NCI-H446 (cell line): ENCODE data around the gene EPHA4.
A peak's percentile ranks its signal among the peaks of the same experiment; 100 is the strongest.

ENCODE experiments used
- DNase-seq, 2 experiments: peaks; one replicate each; lab custom pipeline; 2025; lab: John Stamatoyannopoulos, UW

Gene EPHA4

DNA sequence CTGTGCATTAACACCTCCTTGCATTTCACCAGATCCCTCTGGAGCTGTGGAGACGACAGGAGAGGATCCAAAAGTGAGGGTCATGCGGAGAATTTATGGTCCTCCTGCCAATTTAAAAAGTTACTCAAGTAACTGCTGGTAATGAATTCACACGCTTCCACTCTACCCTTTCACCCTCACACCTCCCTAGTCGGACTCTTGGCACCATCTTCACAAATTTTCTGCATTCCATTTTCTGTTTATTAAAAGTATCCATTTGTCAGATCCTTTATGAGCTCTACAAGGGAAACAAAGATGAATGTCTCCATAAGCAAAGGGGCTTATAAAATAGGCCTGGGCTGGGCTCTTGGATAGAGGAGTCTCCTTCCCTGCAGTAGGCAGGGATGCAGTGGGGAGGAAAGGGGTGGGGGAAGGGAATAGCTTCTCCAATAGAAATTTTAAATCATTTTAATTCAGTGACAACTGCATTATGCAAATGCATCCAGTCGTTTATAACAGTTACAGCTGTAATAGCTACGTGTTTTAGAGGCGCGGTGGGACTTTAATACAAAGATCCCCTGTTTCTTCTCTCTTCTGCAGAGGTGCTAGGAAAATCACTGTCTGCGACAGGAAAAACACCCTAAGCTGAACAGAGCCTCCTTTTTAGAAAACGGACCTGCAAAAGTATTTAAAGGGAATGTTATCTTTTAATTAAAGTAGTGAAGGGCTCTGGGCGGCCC is 132.2 kb downstream of the EPHA4 start:
- DNase-seq: no peak

DNA sequence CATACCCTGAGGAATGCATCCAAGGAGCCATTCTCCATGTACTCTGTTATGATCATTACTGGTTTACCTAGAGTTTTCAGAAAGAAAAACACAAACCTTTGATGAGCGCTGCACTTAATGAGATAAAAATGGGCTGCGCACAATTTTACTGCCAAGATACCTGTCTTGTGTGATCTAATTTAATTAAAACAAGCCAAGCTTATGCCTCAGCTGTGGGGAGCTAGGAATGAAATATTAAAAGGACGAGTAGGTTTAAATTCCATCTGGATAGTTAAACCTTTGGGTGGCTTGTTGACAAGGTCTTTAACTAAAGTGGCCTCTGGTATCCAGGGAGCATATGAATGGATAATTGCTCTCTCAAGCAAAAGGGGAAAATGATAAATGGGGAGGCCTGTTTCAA is 135.0 kb downstream of the EPHA4 start:
- no peak for DNase-seq

DNA sequence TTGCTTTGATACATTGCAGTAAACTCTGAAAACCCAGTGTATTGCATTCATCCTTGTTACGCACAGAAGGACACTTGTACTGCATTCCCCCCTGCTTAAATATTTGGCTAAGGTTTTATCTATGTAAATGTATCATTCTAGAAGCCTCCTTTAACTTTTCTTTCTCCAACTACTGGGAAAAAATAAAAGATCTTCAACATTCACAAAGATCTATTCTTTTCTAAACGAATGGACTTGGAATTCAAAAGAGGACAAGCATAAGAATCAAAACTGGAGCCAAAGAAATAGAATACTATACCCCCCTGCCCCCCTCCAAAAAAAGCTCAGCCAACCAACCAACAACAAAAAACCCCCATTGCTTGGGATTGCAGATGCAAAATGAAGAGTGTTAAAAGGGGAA is 136.9 kb downstream of the EPHA4 start:
- no peak for DNase-seq

GRCh38 chr2:221434142-221434541 is 138.0 kb downstream of the EPHA4 start:
- DNase-seq: no peak

GRCh38 chr2:221431477-221431876 is 140.6 kb downstream of the EPHA4 start:
- DNase-seq: peak in 1 of 2 experiments; percentile 28

- DNase-seq: peak; percentile 96 to 100
These were observed 142.2 kb downstream of the EPHA4 start for GRCh38 chr2:221429741-221430491.

- no peak for DNase-seq
These were observed 143.2 kb downstream of the EPHA4 start for GRCh38 chr2:221428896-221429295.

DNA sequence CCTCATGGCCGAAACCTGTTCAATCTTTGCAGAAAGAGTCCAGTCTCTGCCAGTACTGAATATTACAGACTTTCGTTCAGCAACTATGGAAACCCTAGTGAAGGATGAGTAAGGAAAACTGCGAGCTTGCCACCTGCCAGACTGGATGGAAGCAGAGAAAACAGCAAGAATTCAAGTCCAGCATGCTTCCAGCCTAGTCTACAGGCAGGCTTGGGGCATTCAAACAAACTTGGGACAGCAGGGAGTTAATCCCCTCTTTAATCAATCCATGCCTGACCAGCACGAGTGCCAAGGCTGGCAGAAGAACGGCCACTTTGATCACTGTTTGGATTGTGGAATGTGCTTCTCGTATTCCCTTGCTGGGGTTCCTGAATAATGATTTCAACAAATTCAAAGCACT is 145.2 kb downstream of the EPHA4 start:
- peak in 1 of 2 experiments; percentile 82 for DNase-seq

DNA sequence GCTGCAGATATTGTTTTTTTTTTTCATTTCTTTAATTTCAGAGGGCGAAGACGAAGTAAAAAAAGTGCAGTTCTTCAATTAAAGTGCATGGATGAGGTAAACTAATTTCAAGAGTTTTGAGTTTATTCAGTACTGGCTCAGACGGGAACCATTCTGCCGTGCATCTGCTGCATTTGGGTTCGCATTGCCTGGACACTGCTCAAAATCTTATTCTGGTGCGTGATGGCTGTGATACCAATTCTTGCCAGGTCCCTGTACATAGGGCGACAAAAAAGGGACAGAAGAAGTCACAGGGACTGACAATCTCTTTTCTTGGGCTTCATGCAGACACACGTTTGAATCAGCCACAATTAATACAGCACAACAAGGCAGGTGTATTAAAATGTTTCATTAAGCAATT is 146.2 kb downstream of the EPHA4 start:
- DNase-seq: no peak

GRCh38 chr2:221425353-221425752 is 146.8 kb downstream of the EPHA4 start:
- DNase-seq: no peak

- no peak for DNase-seq
These were observed 148.8 kb downstream of the EPHA4 start for GRCh38 chr2:221423210-221423804.

- no peak for DNase-seq
These were observed 149.4 kb downstream of the EPHA4 start for GRCh38 chr2:221422516-221423209.

DNA sequence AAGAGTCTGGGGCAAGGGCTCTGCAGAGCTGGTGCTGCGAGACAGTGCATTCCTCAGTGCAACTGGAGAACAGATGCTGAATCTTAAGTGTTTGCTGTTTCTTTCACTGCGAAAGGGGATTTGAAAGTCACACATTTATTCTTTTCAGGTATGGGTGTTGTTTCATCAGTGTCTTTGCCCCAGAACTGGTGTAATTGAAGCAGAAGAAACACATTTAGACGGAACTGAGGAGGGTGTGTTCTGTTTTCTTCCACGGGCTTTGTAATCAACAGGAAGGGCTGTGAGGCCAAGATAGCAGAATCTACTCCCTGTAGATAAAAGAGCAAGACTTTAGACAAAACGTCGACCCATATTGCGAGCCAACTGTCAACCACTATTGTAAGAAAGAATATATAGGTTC is 151.9 kb downstream of the EPHA4 start:
- no peak for DNase-seq

DNA sequence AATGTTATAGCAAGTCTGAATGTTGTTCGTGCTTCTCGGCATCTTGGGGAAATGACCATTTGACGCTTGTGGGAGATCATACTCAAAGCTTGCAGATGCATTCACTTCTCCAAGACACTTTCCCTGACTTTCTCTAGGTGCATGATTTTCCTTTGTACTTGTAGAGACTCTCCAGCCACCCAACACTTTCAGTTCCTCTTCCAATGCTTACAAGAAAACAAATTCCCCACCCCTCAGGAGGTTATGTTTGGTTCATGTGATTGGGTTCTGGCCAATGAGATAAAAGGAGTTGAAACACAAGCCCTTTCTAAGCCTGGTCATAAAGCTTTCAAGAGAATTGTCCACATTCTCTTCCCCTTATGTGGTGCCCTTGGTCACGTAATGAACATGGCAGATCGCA is 156.3 kb downstream of the EPHA4 start:
- no peak for DNase-seq

- no peak for DNase-seq
These were observed 159.1 kb downstream of the EPHA4 start for GRCh38 chr2:221412978-221413377.

DNA sequence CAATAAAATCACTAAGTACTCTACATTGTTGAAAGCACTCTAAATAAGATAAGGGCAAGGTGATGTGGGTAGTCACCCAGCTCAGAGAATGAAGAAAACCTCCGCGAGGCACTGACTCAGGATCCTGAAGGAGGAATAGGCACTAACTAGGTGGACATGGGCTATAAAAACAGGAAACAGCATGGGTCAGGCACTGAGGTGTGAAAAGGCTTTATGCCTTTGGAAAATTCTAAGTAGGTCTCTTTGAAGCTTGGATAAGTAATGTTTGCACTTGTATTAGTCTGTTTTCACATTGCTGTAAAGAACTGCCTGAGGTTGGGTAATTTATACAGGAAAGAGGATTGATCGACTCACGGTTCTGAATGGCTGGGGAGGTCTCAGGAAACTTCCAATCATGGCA is 161.6 kb downstream of the EPHA4 start:
- no peak for DNase-seq

- DNase-seq: no peak
These were observed 164.3 kb downstream of the EPHA4 start for GRCh38 chr2:221407765-221408164.

DNA sequence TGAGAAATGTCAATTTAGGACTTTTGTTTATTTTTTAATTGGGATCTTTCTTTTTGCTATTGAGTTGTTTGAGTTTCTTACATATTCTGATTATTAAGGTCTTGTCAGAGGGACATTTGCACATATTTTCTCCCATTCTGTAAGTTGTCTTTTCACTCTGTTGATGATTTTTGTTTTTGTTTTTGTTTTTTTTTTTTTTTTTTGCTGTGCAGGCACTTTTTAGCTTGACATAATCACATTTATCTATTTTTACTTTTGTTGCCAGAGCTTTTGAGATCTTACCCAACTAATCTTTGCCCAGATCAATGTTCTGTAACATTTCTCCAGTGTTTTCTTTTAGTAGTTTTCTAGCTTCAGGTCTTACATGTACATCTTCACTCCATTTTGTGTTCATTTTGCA is 166.6 kb downstream of the EPHA4 start:
- DNase-seq: no peak

DNA sequence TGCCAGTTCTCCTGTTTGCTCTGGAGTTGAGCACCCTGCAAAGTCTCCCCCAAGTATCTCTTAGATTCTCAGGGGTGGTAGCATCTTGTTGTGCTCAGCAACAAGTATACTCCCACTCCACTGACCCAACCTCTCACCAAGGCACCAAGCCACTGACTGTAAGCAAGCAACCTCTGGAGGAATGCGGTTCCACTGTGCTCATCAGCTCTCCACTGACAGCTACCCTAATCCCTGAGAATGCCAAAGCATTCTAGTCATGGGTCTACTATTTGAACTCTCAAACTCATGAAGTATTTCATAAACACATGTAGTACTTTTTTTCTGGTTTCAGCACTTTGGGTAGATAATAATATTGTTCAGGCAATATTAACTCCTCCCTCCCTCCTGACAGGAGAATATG is 170.0 kb downstream of the EPHA4 start:
- DNase-seq: no peak

GRCh38 chr2:221400411-221400810 is 171.7 kb downstream of the EPHA4 start:
- DNase-seq: peak in 1 of 2 experiments; percentile 37

GRCh38 chr2:221399183-221399582 is 172.9 kb downstream of the EPHA4 start:
- no peak for DNase-seq

GRCh38 chr2:221397187-221397586 is 174.9 kb downstream of the EPHA4 start:
- DNase-seq: peak in 1 of 2 experiments; percentile 23
